Activated B cell treated with CpG ODN at 0.5 μM for 24 hours (primary cell): Measurements from ENCODE around the gene RNF103. TPM values are rescaled to one million over a fixed set of nuclear protein-coding genes. Genes with fewer than 3 reads are reported as not detected.

ENCODE experiments used
- ATAC-seq: fragments of 200-7000 bp; cut with Tn5 transposase; one replicate; pipeline ENCODE4 v1.10.0; 2021; ENCODE audit warnings: low read depth, mild to moderate bottlenecking, moderate library complexity
- CTCF ChIA-PET: fragments of 350-600 bp; sonication (Branson Sonifier 250); formaldehyde crosslinking; loops from one replicate; lab custom pipeline; 2021; ENCODE audit warnings: antibody characterized with exemption; lab: Charles Lee
- POLR2A ChIA-PET: fragments of 350-600 bp; sonication (Branson Sonifier 250); formaldehyde crosslinking; loops from one replicate; lab custom pipeline; 2021; ENCODE audit warnings: antibody characterized with exemption; lab: Charles Lee
- DNase-seq: peaks from one replicate; pipeline ENCODE4 v3.0.0; 2022
- H3K27ac Mint-ChIP-seq: one replicate; pipeline ENCODE4 v1.8.0; 2020; ENCODE audit warnings: mixed read lengths
- H3K27me3 Mint-ChIP-seq: one replicate; pipeline ENCODE4 v1.8.0; 2021; ENCODE audit warnings: mixed read lengths
- H3K36me3 Mint-ChIP-seq: one replicate; pipeline ENCODE4 v1.8.0; 2021; ENCODE audit warnings: low read depth, mixed read lengths
- H3K4me1 Mint-ChIP-seq: one replicate; pipeline ENCODE4 v1.8.0; 2021; ENCODE audit warnings: mixed read lengths
- H3K4me3 Mint-ChIP-seq: one replicate; pipeline ENCODE4 v1.8.0; 2020; ENCODE audit warnings: mild to moderate bottlenecking, mixed read lengths
- H3K9me3 Mint-ChIP-seq: one replicate; pipeline ENCODE4 v1.8.0; 2020; ENCODE audit warnings: mixed read lengths
- intact Hi-C: fragments of 100-400 bp; cut with micrococcal nuclease; formaldehyde crosslinking; loops from one replicate; pipeline ENCODE4 v1.15.1; 2024
- total RNA-seq: library from RNA; stranded (reverse); gene quantifications from 2 replicates; pipeline ENCODE4 v1.2.3, GENCODE V29; 2022
- TF ChIP-seq, protein P1 (sequence below): fragments of 200-600 bp; IDR thresholded peaks from one replicate; pipeline ENCODE4 v1.8.0; 2022; ENCODE audit warnings: antibody characterized with exemption, mild to moderate bottlenecking

The RNF103 gene
- total RNA-seq, 1 donor from 2014 or later, result 22.2 TPM

DNA sequence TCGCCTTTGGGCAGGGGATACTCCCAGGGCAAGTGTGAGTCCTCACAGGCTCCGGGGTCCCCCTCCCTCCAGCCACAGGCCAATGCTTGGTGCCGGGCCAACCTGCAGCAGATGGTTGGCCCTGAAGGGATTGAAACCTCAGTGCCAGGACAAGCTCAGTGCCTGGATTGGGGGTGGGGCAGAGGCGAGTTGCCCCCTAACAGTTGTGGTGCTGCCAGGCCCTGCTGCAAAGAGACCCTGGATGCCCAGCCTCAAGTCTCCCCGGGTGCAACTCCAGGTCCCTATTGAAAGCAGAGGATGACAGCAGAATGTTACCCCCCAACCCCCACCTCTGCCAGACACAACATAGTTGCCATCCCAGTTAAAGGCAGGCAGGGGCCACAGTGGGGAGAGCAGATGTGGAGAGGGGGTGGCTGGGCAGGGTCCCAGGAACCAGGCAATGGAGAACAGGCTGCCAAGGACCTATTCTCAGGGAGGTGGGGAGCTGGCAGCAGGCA, 9.5 kb upstream of the RNF103 start:
- CTCF ChIA-PET, result no interaction called here
- DNase-seq (no peak), ATAC-seq (no peak)
- H3K4me3 Mint-ChIP-seq, result no peak overlapping the region
- H3K27ac Mint-ChIP-seq, result no peak overlapping the region
- H3K9me3 Mint-ChIP-seq, result no peaks in the 10 kb centered on the region
- POLR2A ChIA-PET, result interaction anchor here (1.1 kb wide), 1 partner anchor 12 kb away, joined by 3 read pairs; no protein-coding TSS in a partner anchor
- H3K36me3 Mint-ChIP-seq, result no peaks in the 10 kb centered on the region
- TF ChIP-seq, protein P1, sequence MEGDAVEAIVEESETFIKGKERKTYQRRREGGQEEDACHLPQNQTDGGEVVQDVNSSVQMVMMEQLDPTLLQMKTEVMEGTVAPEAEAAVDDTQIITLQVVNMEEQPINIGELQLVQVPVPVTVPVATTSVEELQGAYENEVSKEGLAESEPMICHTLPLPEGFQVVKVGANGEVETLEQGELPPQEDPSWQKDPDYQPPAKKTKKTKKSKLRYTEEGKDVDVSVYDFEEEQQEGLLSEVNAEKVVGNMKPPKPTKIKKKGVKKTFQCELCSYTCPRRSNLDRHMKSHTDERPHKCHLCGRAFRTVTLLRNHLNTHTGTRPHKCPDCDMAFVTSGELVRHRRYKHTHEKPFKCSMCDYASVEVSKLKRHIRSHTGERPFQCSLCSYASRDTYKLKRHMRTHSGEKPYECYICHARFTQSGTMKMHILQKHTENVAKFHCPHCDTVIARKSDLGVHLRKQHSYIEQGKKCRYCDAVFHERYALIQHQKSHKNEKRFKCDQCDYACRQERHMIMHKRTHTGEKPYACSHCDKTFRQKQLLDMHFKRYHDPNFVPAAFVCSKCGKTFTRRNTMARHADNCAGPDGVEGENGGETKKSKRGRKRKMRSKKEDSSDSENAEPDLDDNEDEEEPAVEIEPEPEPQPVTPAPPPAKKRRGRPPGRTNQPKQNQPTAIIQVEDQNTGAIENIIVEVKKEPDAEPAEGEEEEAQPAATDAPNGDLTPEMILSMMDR, result no peak
- no peaks in the 10 kb centered on the region for H3K27me3 Mint-ChIP-seq
- H3K4me1 Mint-ChIP-seq, result no peaks in the 10 kb centered on the region
- intact Hi-C loops, result no loop called here

DNA sequence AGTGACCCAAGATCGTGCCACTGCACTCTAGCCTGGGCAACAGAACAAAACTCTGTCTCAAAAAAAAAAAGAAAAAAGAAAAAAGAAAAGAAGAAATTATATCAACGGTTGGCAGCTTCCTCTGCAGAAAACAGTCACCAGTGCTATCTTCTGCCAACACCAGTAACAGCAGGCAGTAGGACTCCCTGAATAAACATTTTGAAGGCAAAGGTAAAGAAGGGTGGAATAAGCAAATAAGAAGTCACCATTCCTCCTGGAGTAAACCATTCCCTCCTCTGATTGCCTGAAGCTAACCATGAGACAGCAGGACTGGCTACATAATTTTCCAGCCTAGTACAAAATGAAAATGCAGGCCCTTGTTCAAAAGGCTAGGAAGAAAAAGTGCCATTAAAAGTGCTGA, 9.0 kb upstream of the RNF103 start:
- Mint-ChIP-seq H3K36me3 (no peaks in the 10 kb centered on the region), H3K27me3 (no peaks in the 10 kb centered on the region), H3K4me3 (no peak overlapping the region), H3K9me3 (no peaks in the 10 kb centered on the region), H3K4me1 (no peaks in the 10 kb centered on the region), H3K27ac (no peak overlapping the region)
- DNase-seq (no peak), ATAC-seq (no peak)
- POLR2A ChIA-PET, result no interaction called here
- CTCF ChIA-PET, result no interaction called here
- TF ChIP-seq, protein P1, result no peak
- intact Hi-C loops, result no loop called here

DNA sequence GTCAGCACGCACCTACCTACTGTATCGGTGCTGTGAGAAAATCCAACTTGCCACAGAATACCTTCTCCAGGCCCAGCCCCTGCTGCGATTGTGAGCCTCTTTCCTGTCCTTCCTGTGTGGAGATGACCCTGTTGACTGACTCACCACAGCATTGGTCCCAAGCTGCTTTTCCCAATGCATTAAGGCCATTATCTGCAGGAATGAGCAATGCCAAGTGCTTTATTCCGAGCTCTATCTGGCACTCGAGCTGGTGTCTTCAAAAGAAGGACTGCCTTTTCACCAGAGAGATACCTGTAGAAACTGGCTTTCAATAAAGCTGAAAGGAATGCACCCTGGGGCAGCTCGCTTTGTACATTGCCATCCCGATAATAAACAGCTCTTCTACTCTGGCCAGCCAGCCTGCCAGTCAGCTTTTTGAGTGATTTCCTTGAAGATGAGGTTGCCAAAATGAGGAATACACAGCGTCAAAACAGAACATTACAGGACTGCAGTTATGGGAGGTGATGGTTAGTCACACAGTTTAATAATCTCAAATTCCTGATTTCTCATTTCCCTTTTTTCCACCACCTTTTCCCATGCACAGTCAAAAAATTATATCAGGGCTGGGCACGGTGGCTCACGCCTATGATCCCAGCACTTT, 8.3 kb upstream of the RNF103 start:
- Mint-ChIP-seq H3K27me3 (no peaks in the 10 kb centered on the region), H3K4me3 (no peak overlapping the region), H3K36me3 (no peaks in the 10 kb centered on the region), H3K4me1 (no peaks in the 10 kb centered on the region), H3K27ac (no peak overlapping the region), H3K9me3 (no peaks in the 10 kb centered on the region)
- ATAC-seq (no peak), DNase-seq (no peak)
- POLR2A ChIA-PET, result no interaction called here
- TF ChIP-seq, protein P1, result no peak
- intact Hi-C loops, result no loop called here
- CTCF ChIA-PET, result no interaction called here

DNA sequence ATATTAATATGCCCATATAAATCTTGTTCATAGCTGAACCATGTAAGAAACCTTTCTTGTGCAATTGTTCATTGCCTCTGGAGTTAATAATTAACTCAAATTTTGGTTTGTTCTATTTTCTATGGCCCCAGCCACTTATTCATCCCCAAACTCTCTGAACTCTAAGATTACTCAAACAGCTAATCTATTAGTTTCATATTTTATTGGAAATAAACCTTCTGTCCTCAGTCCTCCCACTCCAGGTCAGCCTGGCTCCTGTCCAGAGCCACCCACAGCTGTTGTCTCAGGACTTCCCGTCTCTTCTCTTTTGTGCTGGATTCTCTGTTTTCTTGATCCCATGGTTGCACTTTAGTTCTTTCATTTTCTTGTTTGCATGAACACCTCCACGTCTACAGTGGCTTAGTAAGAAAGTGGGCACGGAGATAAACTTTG, 4.4 kb upstream of the RNF103 start:
- Mint-ChIP-seq H3K9me3 (no peaks in the 10 kb centered on the region), H3K27me3 (no peaks in the 10 kb centered on the region), H3K36me3 (no peaks in the 10 kb centered on the region), H3K4me1 (peaks cover 7% of the 10 kb centered on the region), H3K4me3 (no peak overlapping the region), H3K27ac (no peak overlapping the region)
- POLR2A ChIA-PET, result interaction anchor here (0.7 kb wide), 1 partner anchor 76 kb away, joined by 4 read pairs; no protein-coding TSS in a partner anchor
- ATAC-seq, result no peak
- intact Hi-C loops, result loop anchor here (10.0 kb wide), 2 partner anchors 117 to 1303 kb away; partner anchors contain the start of gene TGOLN2
- CTCF ChIA-PET, result no interaction called here
- TF ChIP-seq, protein P1, result no peak
- no peak for DNase-seq

DNA sequence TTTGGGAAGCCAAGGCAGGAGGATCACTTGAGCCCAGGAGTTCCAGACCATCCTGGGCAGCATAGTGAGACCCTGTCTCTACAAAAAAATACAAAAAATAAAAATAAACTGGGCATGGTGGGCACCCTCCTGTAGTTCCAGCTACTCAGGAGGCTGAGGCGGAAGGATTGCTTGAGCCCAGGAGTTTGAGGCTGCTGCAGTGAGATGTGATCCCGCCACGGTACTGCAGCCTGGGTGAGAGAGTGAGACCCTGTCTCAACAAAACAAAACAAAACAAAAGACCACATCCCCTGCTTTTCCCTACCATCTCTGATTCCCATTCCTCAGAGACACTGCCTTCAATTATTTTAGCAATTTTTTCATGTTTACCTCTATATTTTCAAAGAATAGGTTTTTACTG, 3.9 kb upstream of the RNF103 start:
- ATAC-seq (no peak), DNase-seq (no peak)
- intact Hi-C loops, result loop anchor here (10.0 kb wide), 2 partner anchors 117 to 1303 kb away; partner anchors contain the start of gene TGOLN2
- TF ChIP-seq, protein P1, result no peak
- no peak overlapping the region for H3K4me3 Mint-ChIP-seq
- H3K27ac Mint-ChIP-seq, result no peak overlapping the region
- peaks cover under 1% of the 10 kb centered on the region for H3K36me3 Mint-ChIP-seq
- no peaks in the 10 kb centered on the region for H3K9me3 Mint-ChIP-seq
- ChIA-PET POLR2A (no interaction called here), CTCF (no interaction called here)
- H3K4me1 Mint-ChIP-seq, result peaks cover 8% of the 10 kb centered on the region
- H3K27me3 Mint-ChIP-seq, result no peaks in the 10 kb centered on the region
